HG02938 (cell line): ENCODE measurements around the gene GSK3A.
A peak's percentile ranks its signal among the peaks of the same experiment; 100 is the strongest.

ENCODE experiments used
- ATAC-seq: cut with Tn5 transposase; IDR thresholded peaks from one replicate; pipeline ENCODE4 v1.9.1; 2021; ENCODE audit warnings: mild to moderate bottlenecking, moderate library complexity; ENCODE audit not compliant: unreplicated experiment

GSK3A gene

GRCh38 chr19:42281146-42281826 lies 38.9 kb upstream of the GSK3A start:
- ATAC-seq: no peak

DNA sequence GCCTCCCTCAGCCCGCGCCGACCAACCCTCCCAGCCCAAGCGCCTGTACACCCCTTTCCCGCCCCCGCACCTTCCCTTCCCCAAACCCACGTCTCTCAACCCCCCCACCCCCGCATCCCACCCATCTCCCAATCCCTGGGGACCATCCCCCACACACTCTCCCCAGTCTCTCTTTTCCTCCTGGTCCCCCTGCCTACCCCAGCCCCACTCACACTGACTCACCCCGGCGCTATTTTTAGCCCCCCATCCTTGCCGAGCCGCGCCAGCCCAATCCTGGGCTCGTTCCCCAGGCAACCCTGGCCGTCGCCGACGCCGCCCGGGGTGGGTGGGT lies 38.4 kb upstream of the GSK3A start:
- ATAC-seq: no peak

- ATAC-seq: peak; percentile 30
These were observed 37.8 kb upstream of the GSK3A start for GRCh38 chr19:42279902-42280814.

DNA sequence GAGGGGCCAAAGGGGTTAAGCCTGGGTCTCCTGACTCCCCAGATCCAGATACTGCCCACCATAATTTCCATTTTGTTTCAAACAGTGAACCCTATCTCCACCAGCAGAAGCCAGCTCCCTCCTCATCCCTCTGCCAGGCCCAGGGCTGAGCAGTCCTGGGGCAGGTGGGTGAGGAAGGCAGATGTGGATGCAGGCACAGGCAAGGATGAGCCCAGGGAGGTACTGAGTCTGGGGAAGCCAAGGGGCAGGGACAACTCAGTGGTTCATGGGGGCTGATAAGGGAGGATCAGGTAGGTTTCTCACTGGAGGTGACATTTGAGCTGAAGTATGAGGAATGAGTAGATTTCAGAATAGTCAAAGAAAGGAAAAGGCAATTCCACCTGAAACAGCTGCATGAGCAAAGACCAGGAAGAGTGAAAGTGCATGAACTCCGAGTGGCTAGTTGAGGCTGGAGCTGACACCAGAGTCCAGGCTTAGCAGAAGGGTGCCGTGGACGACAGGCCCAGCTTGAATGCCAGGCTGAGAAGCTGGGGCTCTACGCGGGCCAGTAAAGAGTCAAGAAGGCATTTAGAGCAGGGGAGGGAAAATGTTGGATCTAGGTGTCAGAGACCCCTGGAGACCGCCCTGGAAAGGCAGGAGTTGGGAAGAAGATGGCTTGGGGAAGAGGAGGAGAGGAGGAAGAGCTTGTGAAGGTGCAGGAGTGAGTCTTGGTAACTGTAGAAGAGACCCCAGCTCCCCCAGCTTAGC lies 36.9 kb upstream of the GSK3A start:
- ATAC-seq: no peak

DNA sequence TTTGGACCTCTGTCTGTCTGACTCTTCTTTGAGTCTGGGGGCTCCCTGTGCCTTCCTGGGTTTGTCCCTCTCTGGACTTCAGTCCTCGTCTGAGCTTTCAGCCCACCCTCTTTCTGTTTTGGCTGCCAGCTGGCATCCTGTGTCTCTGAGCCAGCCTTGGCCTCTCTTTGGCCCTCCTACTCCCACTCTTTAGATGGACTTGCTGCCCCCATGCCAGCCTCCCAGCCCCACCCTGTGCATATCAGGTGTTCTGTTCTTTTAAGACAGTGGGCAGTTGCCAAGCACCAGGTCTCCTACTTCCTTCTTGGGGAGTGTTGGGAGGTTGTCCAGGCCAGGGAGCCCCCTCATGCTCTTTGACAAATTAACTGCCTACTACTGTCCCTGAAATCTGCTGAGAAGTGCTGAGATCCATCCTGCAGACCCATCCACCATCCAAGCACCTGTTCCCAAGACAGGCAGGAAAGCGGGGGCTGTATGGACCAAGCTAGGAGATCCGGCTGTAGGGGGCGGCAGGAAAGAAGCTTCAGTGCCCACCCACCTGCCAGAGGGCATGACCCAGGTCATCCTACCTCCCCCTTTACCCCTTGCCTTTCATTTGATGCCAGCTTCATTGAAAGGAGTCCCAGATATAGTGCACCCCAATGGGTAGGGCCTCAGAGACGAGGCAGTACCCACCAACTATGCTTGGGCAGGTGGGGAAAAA lies 36.2 kb upstream of the GSK3A start:
- no peak for ATAC-seq

GRCh38 chr19:42277821-42278451 lies 35.5 kb upstream of the GSK3A start:
- ATAC-seq: no peak

DNA sequence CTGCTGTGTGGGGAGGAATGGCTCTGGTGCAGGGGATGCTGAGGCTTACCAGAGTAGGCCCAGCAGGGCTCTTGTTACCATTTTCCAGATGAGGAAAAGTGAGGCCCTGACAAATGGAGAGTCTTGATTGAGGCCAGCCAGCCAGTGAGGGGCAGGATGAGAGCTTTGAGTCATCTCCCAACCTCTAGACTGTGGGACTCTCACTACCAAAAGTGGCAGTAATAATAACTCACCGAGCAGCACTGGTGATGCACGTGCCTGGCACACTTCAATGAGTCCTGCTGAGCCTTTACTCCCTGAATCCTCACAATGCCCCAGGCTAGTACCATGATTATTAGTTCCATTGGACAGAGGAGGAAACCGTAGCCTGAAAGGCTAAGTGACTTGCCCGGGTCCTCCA lies 34.4 kb upstream of the GSK3A start:
- ATAC-seq: no peak

GRCh38 chr19:42276284-42276683 lies 33.9 kb upstream of the GSK3A start:
- ATAC-seq: no peak

DNA sequence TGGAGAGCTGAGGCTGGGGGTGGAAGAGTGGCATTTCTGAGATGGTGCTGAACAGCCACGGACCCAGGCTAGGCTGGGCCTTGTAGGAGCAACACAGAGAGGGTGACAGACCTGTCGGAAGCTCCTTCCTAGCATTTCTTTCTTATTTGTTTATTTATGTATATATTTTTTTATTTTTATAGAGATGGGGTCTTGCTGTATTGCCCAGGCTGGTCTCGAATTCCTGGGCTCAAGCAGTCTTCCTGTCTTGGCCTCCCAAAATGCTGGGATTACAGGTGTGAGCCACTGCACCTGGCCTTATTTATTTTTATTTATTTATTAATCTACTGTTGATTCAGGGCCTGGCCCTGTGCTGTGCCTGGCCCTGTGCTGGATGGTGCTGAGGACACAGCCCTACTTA lies 33.1 kb upstream of the GSK3A start:
- no peak for ATAC-seq

GRCh38 chr19:42275103-42275502 lies 32.7 kb upstream of the GSK3A start:
- no peak for ATAC-seq

DNA sequence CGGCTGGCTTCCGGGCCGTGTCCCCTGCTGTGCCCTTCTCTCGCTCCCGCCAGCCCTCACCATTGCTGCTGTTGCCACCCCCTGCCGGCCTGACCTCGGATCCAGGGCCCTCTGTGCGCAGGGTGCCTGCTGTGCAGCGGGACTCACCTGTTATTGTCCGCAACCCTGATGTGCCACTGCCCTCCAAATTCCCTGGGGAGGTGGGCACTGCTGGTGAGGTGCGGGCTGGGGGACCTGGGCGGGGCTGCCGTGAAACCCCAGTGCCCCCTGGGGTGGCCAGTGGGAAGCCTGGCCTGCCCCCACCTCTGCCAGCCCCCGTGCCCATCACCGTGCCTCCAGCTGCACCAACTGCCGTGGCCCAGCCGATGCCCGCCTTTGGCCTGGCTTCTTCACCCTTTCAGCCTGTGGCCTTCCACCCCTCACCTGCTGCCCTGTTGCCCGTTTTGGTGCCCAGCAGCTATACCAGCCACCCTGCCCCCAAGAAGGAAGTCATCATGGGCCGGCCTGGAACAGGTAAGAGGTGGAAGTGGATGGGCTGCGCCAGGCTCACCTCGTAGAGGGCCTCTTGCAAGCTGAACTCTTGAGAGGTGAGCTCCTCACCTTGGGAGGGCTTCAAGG lies 31.8 kb upstream of the GSK3A start:
- ATAC-seq: no peak

DNA sequence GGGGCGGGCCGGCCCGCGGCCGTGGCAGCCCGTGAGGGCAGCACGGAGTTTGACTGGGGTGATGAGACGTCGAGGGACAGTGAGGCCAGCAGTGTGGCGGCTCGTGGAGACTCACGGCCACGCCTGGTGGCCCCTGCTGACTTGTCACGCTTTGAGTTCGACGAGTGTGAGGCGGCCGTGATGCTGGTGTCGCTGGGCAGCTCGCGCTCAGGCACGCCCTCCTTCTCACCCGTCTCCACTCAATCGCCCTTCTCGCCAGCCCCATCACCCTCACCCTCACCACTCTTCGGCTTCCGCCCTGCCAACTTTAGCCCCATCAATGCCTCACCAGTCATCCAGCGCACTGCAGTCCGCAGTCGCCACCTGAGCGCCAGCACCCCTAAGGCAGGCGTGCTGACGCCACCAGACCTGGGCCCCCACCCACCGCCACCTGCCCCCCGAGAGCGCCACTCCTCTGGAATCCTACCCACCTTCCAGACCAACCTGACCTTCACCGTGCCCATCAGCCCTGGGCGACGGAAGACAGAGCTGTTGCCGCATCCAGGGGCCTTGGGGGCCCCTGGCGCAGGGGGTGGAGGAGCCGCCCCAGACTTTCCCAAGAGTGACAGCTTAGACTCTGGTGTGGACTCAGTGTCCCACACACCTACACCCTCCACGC lies 31.1 kb upstream of the GSK3A start:
- ATAC-seq: no peak

- ATAC-seq: no peak
These were observed 30.6 kb upstream of the GSK3A start for GRCh38 chr19:42272989-42273406.

GRCh38 chr19:42272535-42272897 lies 30.1 kb upstream of the GSK3A start:
- ATAC-seq: no peak

- no peak for ATAC-seq
These were observed 29.6 kb upstream of the GSK3A start for GRCh38 chr19:42271861-42272534.

- no peak for ATAC-seq
These were observed 28.6 kb upstream of the GSK3A start for GRCh38 chr19:42271045-42271419.

- ATAC-seq: no peak
These were observed 28.1 kb upstream of the GSK3A start for GRCh38 chr19:42270346-42271044.

- no peak for ATAC-seq
These were observed 27.3 kb upstream of the GSK3A start for GRCh38 chr19:42269478-42270345.
